Body of pancreas (tissue), 4 donors: ENCODE data around the gene NPAS1. TPM values are rescaled to one million over a fixed set of nuclear protein-coding genes. Genes with fewer than 3 reads are reported as not detected.

ENCODE experiments used
- ATAC-seq: fragments of 150-250 bp; one replicate; pipeline ENCODE4 v1.9.1; 2016
- DNase-seq, 4 donors: peaks; one replicate each; pipeline ENCODE4 v3.0.0-alpha.2; 2019
- H3K27ac ChIP-seq, 4 donors: fragments of 200-600 bp; sonication (generic); 1 replicate in 3 of 4; 2 replicates in 1 of 4; pipeline versions ENCODE4 v1.5.1 to v1.6.1; 2016 to 2019; ENCODE audit warnings: mild to moderate bottlenecking in 1 of 4, mixed read lengths in 1 of 4, moderate library complexity in 1 of 4
- H3K27me3 ChIP-seq, 2 donors: fragments of 200-600 bp; sonication (generic); one replicate each; pipeline ENCODE4 v1.6.0; 2016; ENCODE audit warnings: mild to moderate bottlenecking in 1 of 2
- H3K36me3 ChIP-seq, 2 donors: fragments of 200-600 bp; sonication (generic); replicated peaks in 1 of 2; 2 replicates each; pipeline ENCODE4 v1.5.1; 2016; ENCODE audit warnings: low read depth in 2 of 2; ENCODE audit not compliant: insufficient read depth in 1 of 2
- H3K4me1 ChIP-seq: fragments of 200-600 bp; sonication (generic); one replicate; pipeline ENCODE4 v1.6.0; 2016
- H3K4me3 ChIP-seq, 2 donors: fragments of 200-600 bp; sonication (generic); 1 replicate in 1 of 2; 2 replicates in 1 of 2; pipeline ENCODE4 v1.5.1; 2016 to 2019
- H3K9me3 ChIP-seq, 3 donors: fragments of 200-600 bp; sonication (generic); 1 replicate in 2 of 3; 2 replicates in 1 of 3; pipeline ENCODE4 v1.5.1; 2016
- POLR2A ChIP-seq, 3 donors: fragments of 450-650 bp; IDR thresholded peaks; one replicate each; pipeline ENCODE4 v1.6.1; 2016; ENCODE audit warnings: antibody characterized with exemption in 3 of 3, mild to moderate bottlenecking in 2 of 3
- WGBS, 2 donors: methylation state at CpG; one replicate each; pipeline ENCODE4 v1.1.5; 2017; 5-methylcytosine and 5-hydroxymethylcytosine counted together
- intact Hi-C: fragments of 100-400 bp; cut with DNase I; formaldehyde crosslinking; loops from one replicate; pipeline ENCODE4 v1.15.1; 2023
- total RNA-seq, 2 donors: library from RNA; depleted of rRNA; stranded (reverse); fragments of >200 nt; gene quantifications; one replicate each; pipeline ENCODE4 v1.1.0, GENCODE V29; 2016
- TF ChIP-seq, protein P1 (sequence below), 7 experiments: fragments of 450-650 bp in 4 of 7; fragments of 200-600 bp in 3 of 7; sonication (generic) in 3 of 7; IDR thresholded peaks; one replicate each; pipeline ENCODE4 v1.5.1; 2016 to 2019; ENCODE audit warnings: antibody characterized with exemption in 7 of 7

NPAS1 gene, protein sequence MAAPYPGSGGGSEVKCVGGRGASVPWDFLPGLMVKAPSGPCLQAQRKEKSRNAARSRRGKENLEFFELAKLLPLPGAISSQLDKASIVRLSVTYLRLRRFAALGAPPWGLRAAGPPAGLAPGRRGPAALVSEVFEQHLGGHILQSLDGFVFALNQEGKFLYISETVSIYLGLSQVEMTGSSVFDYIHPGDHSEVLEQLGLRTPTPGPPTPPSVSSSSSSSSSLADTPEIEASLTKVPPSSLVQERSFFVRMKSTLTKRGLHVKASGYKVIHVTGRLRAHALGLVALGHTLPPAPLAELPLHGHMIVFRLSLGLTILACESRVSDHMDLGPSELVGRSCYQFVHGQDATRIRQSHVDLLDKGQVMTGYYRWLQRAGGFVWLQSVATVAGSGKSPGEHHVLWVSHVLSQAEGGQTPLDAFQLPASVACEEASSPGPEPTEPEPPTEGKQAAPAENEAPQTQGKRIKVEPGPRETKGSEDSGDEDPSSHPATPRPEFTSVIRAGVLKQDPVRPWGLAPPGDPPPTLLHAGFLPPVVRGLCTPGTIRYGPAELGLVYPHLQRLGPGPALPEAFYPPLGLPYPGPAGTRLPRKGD
- total RNA-seq: not detected

DNA sequence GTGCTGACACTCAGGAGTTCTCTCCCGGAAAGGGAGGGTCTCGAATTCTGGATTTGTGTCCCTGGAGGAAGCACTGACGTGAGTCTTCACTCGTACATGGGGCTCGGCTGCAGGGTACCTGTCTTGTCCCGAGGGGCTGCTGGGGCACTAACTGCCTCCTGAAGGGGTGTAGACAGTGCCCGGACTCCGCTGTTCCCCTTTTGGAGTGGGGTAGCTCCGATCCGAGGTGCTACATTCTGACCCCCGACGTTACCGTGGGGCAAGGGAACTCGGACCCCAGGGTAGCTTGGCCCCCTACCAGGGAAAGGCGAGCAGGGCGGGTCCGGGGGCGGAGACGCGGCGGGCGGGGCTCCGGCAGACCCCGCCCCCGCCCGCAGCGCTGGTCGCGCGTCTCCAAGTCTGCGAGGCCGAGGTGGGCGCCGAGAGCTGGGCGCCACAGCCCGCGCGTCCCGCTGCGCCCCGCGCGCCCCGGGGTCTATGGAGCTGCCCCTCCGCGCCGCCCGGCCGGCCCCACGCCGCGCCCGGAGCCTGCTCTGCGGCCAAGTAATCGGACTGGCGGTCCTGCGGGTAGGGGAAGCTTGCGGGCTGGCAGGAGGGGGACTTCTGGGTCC is at the start of gene NPAS1:
Gene NPAS1 (plus strand): TSS at position 407 of the 611 bp plus-strand sequence. CDS start 1,211 bp downstream, outside the sequence.
- H3K36me3 ChIP-seq: no peaks in the 10 kb centered on the region
- no peak for TF ChIP-seq POLR2A (IDR thresholded peaks at IDR 0.05)
- TF ChIP-seq, protein P1, sequence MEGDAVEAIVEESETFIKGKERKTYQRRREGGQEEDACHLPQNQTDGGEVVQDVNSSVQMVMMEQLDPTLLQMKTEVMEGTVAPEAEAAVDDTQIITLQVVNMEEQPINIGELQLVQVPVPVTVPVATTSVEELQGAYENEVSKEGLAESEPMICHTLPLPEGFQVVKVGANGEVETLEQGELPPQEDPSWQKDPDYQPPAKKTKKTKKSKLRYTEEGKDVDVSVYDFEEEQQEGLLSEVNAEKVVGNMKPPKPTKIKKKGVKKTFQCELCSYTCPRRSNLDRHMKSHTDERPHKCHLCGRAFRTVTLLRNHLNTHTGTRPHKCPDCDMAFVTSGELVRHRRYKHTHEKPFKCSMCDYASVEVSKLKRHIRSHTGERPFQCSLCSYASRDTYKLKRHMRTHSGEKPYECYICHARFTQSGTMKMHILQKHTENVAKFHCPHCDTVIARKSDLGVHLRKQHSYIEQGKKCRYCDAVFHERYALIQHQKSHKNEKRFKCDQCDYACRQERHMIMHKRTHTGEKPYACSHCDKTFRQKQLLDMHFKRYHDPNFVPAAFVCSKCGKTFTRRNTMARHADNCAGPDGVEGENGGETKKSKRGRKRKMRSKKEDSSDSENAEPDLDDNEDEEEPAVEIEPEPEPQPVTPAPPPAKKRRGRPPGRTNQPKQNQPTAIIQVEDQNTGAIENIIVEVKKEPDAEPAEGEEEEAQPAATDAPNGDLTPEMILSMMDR (IDR thresholded peaks at IDR 0.05): no peak
- H3K4me3 ChIP-seq: no peak within 1 kb of the TSS
- DNase-seq (no peak), ATAC-seq (no peak)
- peaks cover 0 to 41% of the 10 kb centered on the region in 2 donors for H3K27me3 ChIP-seq
- WGBS, 2 donors: 2 to 10% methylated on average over 2 to 58 of the region's 58 CpGs
- no peak within 1 kb of the TSS for H3K27ac ChIP-seq
- intact Hi-C loops: no loop called here
- no peaks in the 10 kb centered on the region for H3K9me3 ChIP-seq
- H3K4me1 ChIP-seq: peaks cover 32% of the 10 kb centered on the region

DNA sequence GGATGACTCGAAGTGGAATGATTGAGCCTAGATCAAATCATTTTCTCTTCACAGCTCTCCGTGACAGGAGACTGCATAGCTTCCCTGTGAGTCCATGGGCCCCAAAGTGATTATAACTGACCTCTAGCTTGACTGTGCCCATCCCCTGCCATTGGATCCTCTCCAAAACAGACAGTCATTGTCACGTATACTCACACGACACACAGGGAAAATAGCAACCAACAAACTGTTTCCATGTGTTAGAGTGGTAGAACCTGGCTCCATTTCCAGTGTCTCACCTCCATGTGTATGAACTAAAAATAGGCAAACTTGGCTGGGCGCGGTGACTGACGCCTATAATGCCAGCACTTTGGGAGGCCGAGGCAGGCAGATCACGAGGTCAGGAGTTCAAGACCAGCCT is 48.8 kb upstream of the NPAS1 start:
- no peak for ATAC-seq
- H3K9me3 ChIP-seq: no peaks in the 10 kb centered on the region
- no peak overlapping the region for H3K27ac ChIP-seq
- intact Hi-C loops: no loop called here
- 90 to 96% methylated on average over 6 to 9 of the region's 9 CpGs for WGBS, 2 donors
- no peaks in the 10 kb centered on the region for H3K36me3 ChIP-seq
- TF ChIP-seq, protein P1 (IDR thresholded peaks at IDR 0.05): no peak
- TF ChIP-seq POLR2A (IDR thresholded peaks at IDR 0.05): no peak
- no peaks in the 10 kb centered on the region for H3K27me3 ChIP-seq
- H3K4me3 ChIP-seq: no peak overlapping the region
- peaks cover 15% of the 10 kb centered on the region for H3K4me1 ChIP-seq
- no peak for DNase-seq

DNA sequence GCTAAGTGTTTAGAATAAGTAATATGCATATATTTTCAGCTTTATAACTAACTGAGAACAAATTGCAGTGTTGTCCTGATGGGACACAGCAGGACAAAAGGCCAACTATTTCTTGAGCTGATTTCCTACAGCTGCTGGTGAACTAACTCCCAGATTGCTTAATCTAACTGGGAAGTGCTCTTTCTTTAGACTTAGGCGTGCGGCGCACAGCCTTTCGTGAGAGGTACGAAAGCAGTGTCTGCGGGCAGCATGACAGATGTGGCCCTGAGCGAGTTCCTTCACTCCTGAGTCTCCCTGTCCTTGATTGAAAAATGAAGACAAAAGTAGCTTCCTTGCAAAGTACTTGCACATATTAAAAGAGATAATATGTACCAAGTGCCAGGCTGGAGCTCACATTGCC is 47.3 kb upstream of the NPAS1 start:
- Histone ChIP-seq H3K9me3 (no peaks in the 10 kb centered on the region), H3K27ac (no peak overlapping the region), H3K4me1 (peaks cover 30% of the 10 kb centered on the region), H3K27me3 (no peaks in the 10 kb centered on the region), H3K36me3 (no peaks in the 10 kb centered on the region), H3K4me3 (no peak overlapping the region)
- intact Hi-C loops: no loop called here
- no peak for DNase-seq
- WGBS, 2 donors: 68 to 84% methylated on average over 7 of the region's 7 CpGs
- ATAC-seq: no peak
- TF ChIP-seq, protein P1 (IDR thresholded peaks at IDR 0.05): no peak
- TF ChIP-seq POLR2A (IDR thresholded peaks at IDR 0.05): no peak

DNA sequence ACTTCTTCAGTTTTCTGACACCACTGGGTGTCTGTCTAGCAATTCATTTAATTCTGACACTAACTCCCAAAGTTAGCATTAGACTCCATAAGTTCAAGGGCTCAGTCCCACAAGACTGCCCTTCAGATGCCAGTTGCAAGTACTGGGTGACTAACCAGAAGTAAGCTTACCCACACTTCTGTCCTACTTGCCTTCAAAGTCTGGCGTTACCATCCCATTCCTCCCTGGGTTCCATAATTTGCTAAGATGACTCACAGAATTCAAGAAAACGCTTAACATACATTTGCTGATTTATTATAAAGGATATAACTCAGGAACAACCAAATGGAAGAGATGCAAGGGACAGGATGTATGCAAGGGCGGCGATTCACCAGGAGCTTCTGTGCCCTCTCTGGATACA is 45.5 kb upstream of the NPAS1 start:
- no peak for TF ChIP-seq POLR2A (IDR thresholded peaks at IDR 0.05)
- TF ChIP-seq, protein P1 (IDR thresholded peaks at IDR 0.05): no peak
- Histone ChIP-seq H3K4me1 (peaks cover 39% of the 10 kb centered on the region), H3K9me3 (no peaks in the 10 kb centered on the region), H3K27me3 (no peaks in the 10 kb centered on the region), H3K4me3 (no peak overlapping the region), H3K36me3 (no peaks in the 10 kb centered on the region), H3K27ac (peak overlapping the region in 1 of 4 donors; percentile 71)
- DNase-seq (no peak), ATAC-seq (no peak)
- intact Hi-C loops: no loop called here
- WGBS, 2 donors: 94 to 98% methylated on average over 4 of the region's 4 CpGs
